ENCODE data around the gene INTS11.

DNA sequence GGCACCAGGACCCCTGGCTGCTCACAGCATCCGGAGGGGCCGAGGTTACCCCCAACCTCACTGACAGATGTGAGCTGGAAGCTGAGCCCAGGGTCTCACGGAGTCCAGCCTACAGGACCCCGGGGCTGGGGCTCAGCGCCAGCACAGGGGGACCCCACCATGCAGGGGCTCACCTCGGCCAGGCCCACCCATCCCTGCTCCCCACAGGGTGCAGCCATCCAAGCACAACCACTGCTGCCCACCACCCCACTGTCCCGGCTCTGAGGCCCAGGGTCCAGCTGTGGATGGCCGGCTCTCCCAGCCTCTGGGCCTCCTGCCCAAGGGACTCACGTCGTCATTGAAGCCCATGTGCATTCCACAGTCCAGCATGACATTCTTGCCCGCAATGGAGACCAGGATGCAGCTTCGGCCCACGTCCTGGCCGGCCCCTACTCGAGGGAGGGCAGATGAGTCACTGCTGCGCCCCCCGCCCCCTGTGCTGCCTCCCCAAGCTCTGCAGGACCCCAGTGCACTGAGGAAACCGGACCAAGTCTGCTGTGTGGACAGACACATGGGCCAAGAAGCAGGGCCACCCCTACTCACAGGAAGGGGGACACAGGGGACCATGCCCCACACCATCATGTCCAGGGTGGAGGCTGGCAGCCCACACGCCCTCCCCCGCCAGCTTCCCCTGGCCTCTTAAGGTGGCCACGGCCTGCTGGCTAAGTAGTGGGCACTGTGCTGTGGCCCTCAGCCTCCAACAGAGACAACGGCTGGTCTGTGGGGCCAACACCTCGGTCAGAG lies 3.6 kb downstream of the INTS11 start:
- no peak for TF ChIP-seq CHCHD3 (CRISPR knock-in tag; IDR thresholded peaks at IDR 0.05)
- no peak for TF ChIP-seq EZH2 (IDR thresholded peaks at IDR 0.05; ENCODE audit: borderline replicate concordance, low read depth, low read length)
- no peak for TF ChIP-seq POLR2A (conservative IDR thresholded peaks at IDR 0.05)
- no peak for TF ChIP-seq SRSF1 (IDR thresholded peaks at IDR 0.05; ENCODE audit: low read depth, low read length)
- TF ChIP-seq BMI1 (IDR thresholded peaks at IDR 0.05; ENCODE audit: low read length): no peak
- TF ChIP-seq MYC (IDR thresholded peaks at IDR 0.05; ENCODE audit: low read depth, low read length): no peak
- TF ChIP-seq MYC (CRISPR knock-in tag; IDR thresholded peaks at IDR 0.05; ENCODE audit: borderline replicate concordance, low read depth): no peak
- TF ChIP-seq FOXA1 (IDR thresholded peaks at IDR 0.05; ENCODE audit: borderline replicate concordance): no peak
- no peak for TF ChIP-seq CTCF (IDR thresholded peaks at IDR 0.05 in 2 of 3, conservative IDR thresholded peaks at IDR 0.05 in 1 of 3; ENCODE audit: insufficient read depth in 2 of 3, low read depth in 1 of 3, low read length in 3 of 3)

All from K562 (cell line).